PC-9 (cell line): Measurements from ENCODE around the gene NELL2.

Experiments
- EZH2 ChIP-seq: fragments of 200-600 bp; sonication (generic); IDR thresholded peaks from 2 replicates; pipeline ENCODE4 v1.8.0; 2017; ENCODE audit warnings: antibody characterized with exemption, low read depth
- TF ChIP-seq, protein P1 (sequence below): fragments of 200-600 bp; sonication (generic); conservative IDR thresholded peaks from 2 replicates; pipeline ENCODE4 v1.6.1; 2017; ENCODE audit warnings: mixed run types, antibody characterized with exemption, mild to moderate bottlenecking, moderate library complexity

DNA sequence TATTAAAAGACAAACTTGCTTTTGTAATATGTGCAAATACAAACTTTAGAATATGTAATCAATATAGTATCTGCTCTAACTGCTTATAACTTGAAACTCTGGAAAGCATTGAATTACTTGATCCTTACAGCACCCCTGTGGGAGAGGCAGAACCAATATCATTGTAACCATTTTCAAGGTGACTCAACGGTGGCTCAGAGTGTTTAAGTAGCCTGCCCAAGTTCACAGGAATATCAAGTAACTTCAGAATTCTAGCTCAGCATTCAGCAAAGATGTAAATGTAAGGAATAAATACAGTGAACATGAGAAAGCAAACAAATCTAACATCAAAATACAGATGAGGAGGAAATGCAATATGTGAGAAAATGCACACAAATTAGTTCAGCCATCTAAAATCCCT lies 264.6 kb downstream of the NELL2 start:
- TF ChIP-seq, protein P1, sequence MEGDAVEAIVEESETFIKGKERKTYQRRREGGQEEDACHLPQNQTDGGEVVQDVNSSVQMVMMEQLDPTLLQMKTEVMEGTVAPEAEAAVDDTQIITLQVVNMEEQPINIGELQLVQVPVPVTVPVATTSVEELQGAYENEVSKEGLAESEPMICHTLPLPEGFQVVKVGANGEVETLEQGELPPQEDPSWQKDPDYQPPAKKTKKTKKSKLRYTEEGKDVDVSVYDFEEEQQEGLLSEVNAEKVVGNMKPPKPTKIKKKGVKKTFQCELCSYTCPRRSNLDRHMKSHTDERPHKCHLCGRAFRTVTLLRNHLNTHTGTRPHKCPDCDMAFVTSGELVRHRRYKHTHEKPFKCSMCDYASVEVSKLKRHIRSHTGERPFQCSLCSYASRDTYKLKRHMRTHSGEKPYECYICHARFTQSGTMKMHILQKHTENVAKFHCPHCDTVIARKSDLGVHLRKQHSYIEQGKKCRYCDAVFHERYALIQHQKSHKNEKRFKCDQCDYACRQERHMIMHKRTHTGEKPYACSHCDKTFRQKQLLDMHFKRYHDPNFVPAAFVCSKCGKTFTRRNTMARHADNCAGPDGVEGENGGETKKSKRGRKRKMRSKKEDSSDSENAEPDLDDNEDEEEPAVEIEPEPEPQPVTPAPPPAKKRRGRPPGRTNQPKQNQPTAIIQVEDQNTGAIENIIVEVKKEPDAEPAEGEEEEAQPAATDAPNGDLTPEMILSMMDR = no peak
- TF ChIP-seq EZH2 = no peak
